Midbrain (tissue), 1 donor: ENCODE measurements around the gene TGFBR3.

ENCODE experiments used
- DNase-seq: peaks from one replicate; lab custom pipeline; 2025; lab: John Stamatoyannopoulos, UW

Gene TGFBR3

DNA sequence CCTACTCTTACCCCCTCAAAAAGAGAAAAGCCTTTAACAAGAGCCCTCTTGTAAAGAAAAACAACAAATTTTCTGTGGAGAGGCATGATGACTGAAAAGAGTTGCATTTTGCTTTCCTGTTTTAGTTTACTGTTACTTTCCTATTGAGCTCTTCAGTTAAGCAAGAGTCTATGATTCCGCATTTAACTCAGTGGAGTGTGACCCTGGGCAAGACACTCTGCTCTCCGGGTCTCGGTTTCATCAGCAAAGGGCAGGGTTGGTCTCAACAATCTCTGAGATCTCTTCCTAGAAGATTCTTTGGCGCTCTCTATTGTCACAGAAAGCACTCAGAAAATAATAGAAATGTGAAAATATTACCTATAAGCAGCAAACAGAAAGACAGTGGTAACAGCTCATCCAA lies 175.7 kb downstream of the TGFBR3 start:
- no peak for DNase-seq

- no peak for DNase-seq
Observed at GRCh38 chr1:91708691-91709090, 177.3 kb downstream of the TGFBR3 start.

DNA sequence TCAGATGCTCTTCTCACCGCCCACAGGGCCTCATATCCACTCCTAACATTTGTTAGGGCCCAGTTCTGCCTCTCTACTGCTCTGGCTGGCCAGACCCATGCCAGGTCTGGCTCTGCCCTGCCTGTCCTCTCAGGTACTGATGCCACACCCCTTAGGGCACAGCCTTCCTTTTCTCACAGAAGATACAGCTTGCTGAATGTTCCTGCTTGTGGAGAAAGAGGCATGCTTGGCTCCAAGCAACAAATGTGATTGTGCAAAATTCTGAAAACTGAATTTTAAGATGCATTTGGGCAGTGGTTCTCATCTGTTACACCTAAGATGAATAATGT lies 178.1 kb downstream of the TGFBR3 start:
- DNase-seq = no peak

- no peak for DNase-seq
Observed at GRCh38 chr1:91707114-91707889, 178.6 kb downstream of the TGFBR3 start.

DNA sequence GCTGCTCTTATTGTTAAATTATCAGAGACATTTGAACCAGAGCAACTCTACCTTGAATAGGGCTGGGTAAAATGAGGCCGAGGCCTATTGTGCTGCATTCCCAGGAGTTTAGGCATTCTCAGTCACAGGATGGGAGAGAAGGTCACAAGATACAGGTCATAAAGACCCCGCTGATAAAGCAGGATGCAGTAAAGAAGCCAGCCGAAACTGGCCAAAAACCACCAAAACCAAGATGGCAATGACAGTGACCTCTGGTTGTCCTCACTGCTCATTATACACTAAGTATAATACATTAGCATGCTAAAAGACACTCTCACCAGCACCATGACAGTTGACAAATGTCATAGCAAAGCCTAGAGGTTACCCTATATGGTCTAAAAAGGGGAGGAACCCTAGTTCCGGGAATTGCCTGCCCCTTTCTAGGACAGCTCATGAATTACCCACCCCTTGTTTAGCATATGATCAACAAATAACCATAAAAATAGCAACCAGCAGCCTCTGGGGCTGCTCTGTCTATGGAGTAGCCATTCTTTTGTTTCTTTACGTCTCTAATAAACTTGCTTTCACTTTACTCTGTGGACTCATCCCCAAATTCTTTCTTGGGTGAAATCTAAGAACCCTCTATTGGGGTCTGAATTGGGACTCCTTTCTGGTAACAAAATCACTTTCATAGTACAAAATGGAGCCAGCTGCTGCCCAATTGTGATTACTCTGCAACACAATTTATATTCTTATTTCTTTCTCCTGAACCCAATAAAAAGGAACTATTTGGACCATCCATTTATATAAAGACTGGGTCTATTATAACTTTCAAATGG lies 179.6 kb downstream of the TGFBR3 start:
- no peak for DNase-seq

GRCh38 chr1:91704746-91705145 lies 181.2 kb downstream of the TGFBR3 start:
- no peak for DNase-seq

GRCh38 chr1:91703095-91703494 lies 182.9 kb downstream of the TGFBR3 start:
- no peak for DNase-seq

GRCh38 chr1:91701472-91701869 lies 184.5 kb downstream of the TGFBR3 start:
- no peak for DNase-seq

- DNase-seq = no peak
Observed at GRCh38 chr1:91700771-91701471, 185.0 kb downstream of the TGFBR3 start.

GRCh38 chr1:91700332-91700731 lies 185.6 kb downstream of the TGFBR3 start:
- no peak for DNase-seq

GRCh38 chr1:91699339-91699974 lies 186.5 kb downstream of the TGFBR3 start:
- no peak for DNase-seq

- no peak for DNase-seq
Observed at GRCh38 chr1:91697861-91698260, 188.1 kb downstream of the TGFBR3 start.

- no peak for DNase-seq
Observed at GRCh38 chr1:91697416-91697815, 188.5 kb downstream of the TGFBR3 start.

- DNase-seq = no peak
Observed at GRCh38 chr1:91696321-91696720, 189.6 kb downstream of the TGFBR3 start.

DNA sequence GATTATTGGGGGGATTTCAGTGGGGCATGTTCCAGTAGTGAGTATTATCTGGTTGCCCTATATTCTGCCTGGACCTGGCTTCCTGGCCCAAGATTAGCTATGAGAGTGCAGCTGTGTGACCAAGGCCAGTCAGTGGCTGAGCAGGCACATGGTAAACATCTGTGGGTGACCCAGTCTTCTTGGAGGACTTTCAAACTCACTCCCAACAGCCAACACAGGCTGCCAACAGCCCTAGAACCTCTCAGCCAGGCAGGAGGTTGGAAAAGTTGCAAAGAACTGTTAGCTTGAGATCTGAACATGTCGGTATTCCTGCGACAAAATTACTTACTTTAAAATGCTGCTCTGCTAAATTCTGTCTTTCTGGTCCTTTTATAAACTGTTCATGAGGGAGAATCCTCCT lies 192.4 kb downstream of the TGFBR3 start:
- peak; percentile 28 for DNase-seq

- DNase-seq = no peak
Observed at GRCh38 chr1:91691525-91691924, 194.4 kb downstream of the TGFBR3 start.

DNA sequence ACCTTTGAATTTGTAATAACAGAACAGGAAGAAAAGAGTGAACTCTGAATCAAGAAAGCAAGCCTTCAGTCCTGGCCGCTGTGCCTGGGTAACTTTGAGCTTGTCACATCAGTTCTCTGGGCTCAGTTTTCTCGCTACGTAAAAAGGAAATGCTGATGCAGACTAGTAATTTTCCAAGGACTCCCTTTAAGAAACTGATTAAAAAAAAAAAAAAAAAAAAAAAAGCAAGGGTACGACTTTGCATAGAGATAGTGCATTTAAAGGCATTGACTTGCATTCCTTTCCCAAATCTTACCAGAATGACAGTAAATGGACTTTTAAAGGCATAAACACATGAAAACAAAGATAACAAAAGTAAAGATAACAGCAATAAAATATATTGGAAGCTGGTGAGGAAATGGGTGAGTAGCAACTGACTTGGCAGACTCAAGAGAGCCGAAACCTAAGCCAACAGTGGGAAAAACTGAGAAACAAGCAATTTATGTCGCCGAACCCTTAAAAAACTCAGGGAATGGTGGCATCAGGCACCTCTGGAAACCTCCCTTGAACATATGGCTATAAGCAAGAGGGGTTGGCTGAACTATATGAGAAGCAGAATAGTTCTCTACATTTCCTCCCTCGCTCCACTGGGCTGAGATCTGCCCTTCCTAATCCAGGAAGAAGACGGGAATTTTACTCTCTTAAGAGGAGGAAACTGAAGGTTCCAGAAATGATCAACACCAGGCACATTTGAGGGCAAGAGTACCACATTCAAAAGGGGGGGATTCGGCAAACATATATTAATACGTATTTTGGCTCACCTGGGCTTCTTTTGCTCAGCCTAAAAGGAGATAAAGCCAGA lies 196.1 kb downstream of the TGFBR3 start:
- no peak for DNase-seq

DNA sequence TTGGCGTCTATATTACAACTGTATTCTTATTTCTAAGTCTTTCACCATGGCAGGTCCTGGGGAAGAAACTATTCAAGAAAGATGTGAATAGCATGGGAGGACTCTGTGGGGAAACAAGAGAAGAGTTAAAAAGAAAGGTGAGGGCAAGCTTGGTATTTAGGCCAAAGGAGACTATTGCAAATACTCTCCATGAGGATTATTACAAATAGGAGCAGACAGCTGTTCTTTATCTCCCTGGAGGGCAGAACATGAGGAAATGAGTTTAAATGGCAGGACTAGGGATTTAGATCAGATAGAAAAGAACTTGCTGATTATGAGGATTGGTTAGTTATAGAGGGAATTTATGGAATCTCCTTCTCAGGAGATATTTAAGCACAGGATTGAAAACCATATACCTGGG lies 198.5 kb downstream of the TGFBR3 start:
- DNase-seq = no peak

- no peak for DNase-seq
Observed at GRCh38 chr1:91685994-91686393, 200.0 kb downstream of the TGFBR3 start.

DNA sequence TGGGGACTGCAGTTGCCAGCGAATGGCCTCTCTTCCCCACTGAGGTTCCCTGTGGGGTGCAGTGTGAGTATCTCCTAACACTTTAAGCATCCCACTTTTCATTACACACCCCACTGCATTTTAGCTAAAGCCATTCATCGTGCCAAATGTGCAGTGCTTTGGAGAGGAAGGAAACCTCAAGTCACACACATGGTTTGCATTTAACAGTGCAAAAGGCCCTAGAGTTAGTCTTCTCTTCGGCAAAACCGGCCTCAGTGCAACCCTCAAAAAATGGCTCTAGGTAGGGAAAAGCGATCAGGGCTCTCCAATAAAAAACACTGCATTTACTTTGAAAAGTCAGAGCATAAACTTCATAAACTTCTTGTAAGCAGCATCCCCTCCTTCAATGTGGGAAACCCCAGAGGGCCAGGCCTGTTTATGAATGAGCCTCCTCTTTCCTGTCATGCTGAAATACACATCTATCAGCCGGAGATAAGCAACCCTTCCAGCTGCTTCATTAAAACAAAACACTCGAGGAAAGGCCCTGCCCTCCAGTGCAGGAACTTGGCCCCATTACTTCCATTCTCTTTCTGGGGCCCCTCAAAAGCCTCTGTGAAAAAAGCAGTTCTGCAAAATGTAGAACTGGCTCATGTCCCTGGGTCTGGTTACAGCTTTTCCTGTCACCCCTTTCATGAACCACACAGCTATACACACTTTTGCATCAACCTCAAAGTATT lies 201.3 kb downstream of the TGFBR3 start:
- DNase-seq = no peak

DNA sequence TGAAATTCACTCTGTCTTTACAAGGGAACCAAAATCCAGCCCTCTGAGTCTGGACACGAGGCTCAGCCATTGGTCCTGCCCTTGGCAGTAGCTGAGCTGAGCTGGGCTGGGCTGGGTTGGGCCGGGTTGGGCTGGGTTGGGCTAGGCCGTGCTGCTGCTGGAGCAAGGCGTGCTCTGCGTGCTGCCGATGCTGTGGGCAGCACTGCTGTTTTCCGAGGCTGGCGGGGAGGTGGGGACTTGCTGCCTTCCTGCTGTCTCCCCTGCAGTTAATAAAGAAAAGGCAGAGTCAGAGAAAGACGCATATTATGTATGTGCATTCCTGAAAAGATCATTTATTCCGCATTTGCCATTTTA lies 202.4 kb downstream of the TGFBR3 start:
- no peak for DNase-seq
